Measurements from ENCODE around the gene NSG1. TPM values are rescaled to one million over a fixed set of nuclear protein-coding genes. Genes with fewer than 3 reads are reported as not detected.
A peak's percentile ranks its signal among the peaks of the same experiment; 100 is the strongest.

NSG1 gene
- total and polyA plus RNA-seq, 2 donors (not counting 1 experiment from before 2014, with no cell fraction given), result 0.17 to 1.1 TPM

DNA sequence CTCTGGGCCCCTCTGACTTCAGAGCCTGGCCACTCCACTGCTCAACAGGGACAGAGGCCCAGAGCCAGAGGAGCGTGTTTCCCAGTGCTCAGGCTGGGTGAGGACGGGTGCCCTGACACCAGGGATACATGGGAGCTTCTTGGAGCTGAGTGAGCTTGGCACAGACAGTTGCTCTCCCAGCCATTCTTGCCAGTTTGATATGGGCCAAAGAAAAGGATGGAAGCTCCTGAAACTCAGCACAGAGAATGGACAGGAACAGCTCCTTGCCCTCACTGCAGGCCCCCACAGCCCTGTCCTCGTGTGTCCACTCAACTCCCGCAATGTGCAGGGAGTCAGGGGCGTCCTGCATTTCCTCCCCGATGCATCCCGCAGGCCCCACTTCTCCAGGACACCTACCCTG lies 38.8 kb downstream of the NSG1 start:
- Histone ChIP-seq H4K20me1 (ENCODE audit: control insufficient read depth, extremely low read depth, insufficient read depth, low read length) (no peaks in the 10 kb centered on the region), H3K9ac (ENCODE audit: insufficient read depth, low read length) (no peak overlapping the region), H3K9me3 (ENCODE audit: control insufficient read depth, insufficient read depth, low read depth, low read length) (no peaks in the 10 kb centered on the region), H3K4me2 (ENCODE audit: extremely low read depth, insufficient read depth, low read length) (no peak overlapping the region), H3K27me3 (ENCODE audit: control insufficient read depth, insufficient read depth, low read length) (no peaks in the 10 kb centered on the region), H3K36me3 (ENCODE audit: control insufficient read depth, insufficient read depth, low read length) (peaks cover 7% of the 10 kb centered on the region), H3K79me2 (ENCODE audit: control insufficient read depth, insufficient read depth, low read length) (no peaks in the 10 kb centered on the region), H3K4me3 (replicated peaks in 1 of 4; ENCODE audit: control extremely low read depth in 1 of 4, insufficient read depth in 1 of 4, low read depth in 3 of 4, low read length in 4 of 4) (no peak overlapping the region), H2AFZ (ENCODE audit: low read length) (no peak overlapping the region), H3K4me1 (ENCODE audit: control insufficient read depth, extremely low read depth, insufficient read depth, low read length) (no peaks in the 10 kb centered on the region), H3K27ac (ENCODE audit: insufficient read depth, low read length) (no peak overlapping the region)
- TF ChIP-seq EZH2 (IDR thresholded peaks at IDR 0.05; ENCODE audit: low read length, missing control alignments), result no peak
- TF ChIP-seq, protein P1, sequence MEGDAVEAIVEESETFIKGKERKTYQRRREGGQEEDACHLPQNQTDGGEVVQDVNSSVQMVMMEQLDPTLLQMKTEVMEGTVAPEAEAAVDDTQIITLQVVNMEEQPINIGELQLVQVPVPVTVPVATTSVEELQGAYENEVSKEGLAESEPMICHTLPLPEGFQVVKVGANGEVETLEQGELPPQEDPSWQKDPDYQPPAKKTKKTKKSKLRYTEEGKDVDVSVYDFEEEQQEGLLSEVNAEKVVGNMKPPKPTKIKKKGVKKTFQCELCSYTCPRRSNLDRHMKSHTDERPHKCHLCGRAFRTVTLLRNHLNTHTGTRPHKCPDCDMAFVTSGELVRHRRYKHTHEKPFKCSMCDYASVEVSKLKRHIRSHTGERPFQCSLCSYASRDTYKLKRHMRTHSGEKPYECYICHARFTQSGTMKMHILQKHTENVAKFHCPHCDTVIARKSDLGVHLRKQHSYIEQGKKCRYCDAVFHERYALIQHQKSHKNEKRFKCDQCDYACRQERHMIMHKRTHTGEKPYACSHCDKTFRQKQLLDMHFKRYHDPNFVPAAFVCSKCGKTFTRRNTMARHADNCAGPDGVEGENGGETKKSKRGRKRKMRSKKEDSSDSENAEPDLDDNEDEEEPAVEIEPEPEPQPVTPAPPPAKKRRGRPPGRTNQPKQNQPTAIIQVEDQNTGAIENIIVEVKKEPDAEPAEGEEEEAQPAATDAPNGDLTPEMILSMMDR (conservative IDR thresholded peaks at IDR 0.05 in 1 of 2, IDR thresholded peaks at IDR 0.05 in 1 of 2; ENCODE audit: low read depth in 1 of 2, low read length in 2 of 2), result no peak
- no peak for DNase-seq (ENCODE audit: low read depth in 2 of 2)

DNA sequence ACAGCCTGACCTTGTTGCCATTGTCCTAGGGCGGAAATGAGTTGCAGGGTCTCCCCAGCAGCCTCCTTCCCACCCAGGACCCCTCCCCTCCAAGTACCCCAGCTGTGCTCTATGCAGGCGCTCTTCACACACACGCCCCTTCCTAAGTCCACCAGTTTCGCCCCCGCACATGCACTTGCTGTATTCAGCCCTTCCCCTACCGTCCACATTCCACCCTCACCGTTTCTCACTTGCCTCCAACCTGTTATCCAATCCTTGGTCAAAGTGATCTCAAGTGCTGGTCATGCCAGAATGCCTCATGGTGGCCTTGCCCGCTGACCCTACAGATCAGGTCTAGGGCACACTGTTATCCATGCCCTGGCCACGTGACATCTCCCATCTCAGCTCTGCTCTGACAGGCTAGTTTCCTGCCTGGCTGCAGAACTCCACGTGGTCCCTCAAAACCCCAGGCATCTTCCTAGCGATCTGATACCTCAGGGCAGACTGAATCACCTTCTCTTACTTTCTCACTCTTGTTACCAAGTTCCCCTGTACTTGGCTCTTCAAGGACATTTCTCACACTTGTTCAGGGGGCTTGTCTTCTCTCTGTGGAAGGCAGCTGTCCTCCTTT lies 39.7 kb downstream of the NSG1 start:
- Histone ChIP-seq H3K27ac (ENCODE audit: insufficient read depth, low read length) (no peak overlapping the region), H3K27me3 (ENCODE audit: control insufficient read depth, insufficient read depth, low read length) (no peaks in the 10 kb centered on the region), H2AFZ (ENCODE audit: low read length) (no peak overlapping the region), H3K79me2 (ENCODE audit: control insufficient read depth, insufficient read depth, low read length) (no peaks in the 10 kb centered on the region), H3K36me3 (ENCODE audit: control insufficient read depth, insufficient read depth, low read length) (peaks cover 7% of the 10 kb centered on the region), H3K9me3 (ENCODE audit: control insufficient read depth, insufficient read depth, low read depth, low read length) (no peaks in the 10 kb centered on the region), H3K4me1 (ENCODE audit: control insufficient read depth, extremely low read depth, insufficient read depth, low read length) (no peaks in the 10 kb centered on the region), H3K4me2 (ENCODE audit: extremely low read depth, insufficient read depth, low read length) (no peak overlapping the region), H3K9ac (ENCODE audit: insufficient read depth, low read length) (no peak overlapping the region), H4K20me1 (ENCODE audit: control insufficient read depth, extremely low read depth, insufficient read depth, low read length) (no peaks in the 10 kb centered on the region), H3K4me3 (replicated peaks in 1 of 4; ENCODE audit: control extremely low read depth in 1 of 4, insufficient read depth in 1 of 4, low read depth in 3 of 4, low read length in 4 of 4) (no peak overlapping the region)
- no peak for TF ChIP-seq EZH2 (IDR thresholded peaks at IDR 0.05; ENCODE audit: low read length, missing control alignments)
- TF ChIP-seq, protein P1 (conservative IDR thresholded peaks at IDR 0.05 in 1 of 2, IDR thresholded peaks at IDR 0.05 in 1 of 2; ENCODE audit: low read depth in 1 of 2, low read length in 2 of 2), result no peak
- DNase-seq (ENCODE audit: low read depth in 2 of 2), result peak in 1 of 2 donors; percentile 7

DNA sequence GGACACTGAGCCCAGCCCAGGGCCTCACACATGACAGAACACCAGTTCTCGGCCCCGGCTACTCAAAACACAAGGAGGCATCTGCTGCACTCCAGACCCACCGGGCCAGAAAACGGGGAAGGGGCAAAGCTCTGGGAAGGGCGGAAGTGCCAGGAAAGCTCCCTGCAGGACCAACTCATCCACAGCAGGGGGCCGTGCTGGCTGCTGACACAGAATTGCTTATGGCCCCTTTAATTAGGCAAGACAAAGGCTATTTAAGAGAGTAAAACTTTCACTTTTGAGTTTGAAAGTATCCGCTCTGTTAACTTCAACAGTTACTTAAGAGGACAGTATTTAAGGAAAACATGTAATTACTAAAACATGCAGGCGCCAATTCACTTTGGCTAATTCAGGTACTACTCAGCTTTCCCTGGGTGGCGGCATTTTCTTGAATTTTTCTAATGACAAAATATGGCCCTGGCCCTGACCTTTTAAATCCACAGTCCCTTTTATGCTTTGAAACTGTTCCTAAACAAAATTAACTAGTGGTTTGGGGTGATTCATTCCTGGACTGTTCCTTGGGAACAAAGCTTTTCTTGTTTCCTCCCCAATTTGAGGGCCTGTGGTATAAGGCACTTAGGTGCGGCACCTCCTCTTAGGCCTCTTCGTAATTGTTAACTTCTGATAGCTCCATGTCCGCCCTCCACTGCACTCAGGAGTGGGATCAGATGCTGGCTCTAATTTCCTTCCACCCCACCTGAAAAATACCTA lies 40.4 kb downstream of the NSG1 start:
- peaks cover 7% of the 10 kb centered on the region for H3K36me3 ChIP-seq (ENCODE audit: control insufficient read depth, insufficient read depth, low read length)
- H4K20me1 ChIP-seq (ENCODE audit: control insufficient read depth, extremely low read depth, insufficient read depth, low read length), result no peaks in the 10 kb centered on the region
- H2AFZ ChIP-seq (ENCODE audit: low read length), result no peak overlapping the region
- no peaks in the 10 kb centered on the region for H3K79me2 ChIP-seq (ENCODE audit: control insufficient read depth, insufficient read depth, low read length)
- peak in 1 of 2 donors; percentile 54 for DNase-seq (ENCODE audit: low read depth in 2 of 2)
- H3K9ac ChIP-seq (ENCODE audit: insufficient read depth, low read length), result no peak overlapping the region
- H3K4me3 ChIP-seq (replicated peaks in 1 of 4; ENCODE audit: control extremely low read depth in 1 of 4, insufficient read depth in 1 of 4, low read depth in 3 of 4, low read length in 4 of 4), result no peak overlapping the region
- H3K9me3 ChIP-seq (ENCODE audit: control insufficient read depth, insufficient read depth, low read depth, low read length), result no peaks in the 10 kb centered on the region
- TF ChIP-seq, protein P1 (conservative IDR thresholded peaks at IDR 0.05 in 1 of 2, IDR thresholded peaks at IDR 0.05 in 1 of 2; ENCODE audit: low read depth in 1 of 2, low read length in 2 of 2), result peak; percentile 6 to 12
- no peak for TF ChIP-seq EZH2 (IDR thresholded peaks at IDR 0.05; ENCODE audit: low read length, missing control alignments)
- H3K27ac ChIP-seq (ENCODE audit: insufficient read depth, low read length), result no peak overlapping the region
- H3K4me2 ChIP-seq (ENCODE audit: extremely low read depth, insufficient read depth, low read length), result no peak overlapping the region
- no peaks in the 10 kb centered on the region for H3K4me1 ChIP-seq (ENCODE audit: control insufficient read depth, extremely low read depth, insufficient read depth, low read length)
- H3K27me3 ChIP-seq (ENCODE audit: control insufficient read depth, insufficient read depth, low read length), result no peaks in the 10 kb centered on the region

All from fibroblast of lung (primary cell).